Fibroblast of mammary gland (primary cell): ENCODE measurements around the gene MAX.
"Not testable (repeated sequence)": the region's sequence is repeated elsewhere in the genome, so short reads cannot be mapped to it uniquely, and the experiment has no call there.

Experiments
- DNase-seq: peaks from one replicate; pipeline ENCODE4 v3.0.0-alpha.2; 2010; ENCODE audit warnings: low read depth
- H3K4me3 ChIP-seq: 2 replicates; pipeline ENCODE4 v1.5.1; 2011; ENCODE audit warnings: low read depth, mild to moderate bottlenecking, low read length, moderate library complexity; ENCODE audit not compliant: control insufficient read depth
- CTCF ChIP-seq: conservative IDR thresholded peaks from 2 replicates; pipeline ENCODE4 v1.5.1; 2011; ENCODE audit warnings: low read depth, low read length, inconsistent platforms; ENCODE audit not compliant: control insufficient read depth, insufficient read depth

MAX gene

GRCh38 chr14:65095633-65096205 is 6.6 kb downstream of the MAX start:
- no peak overlapping the region for H3K4me3 ChIP-seq
- no peak for TF ChIP-seq CTCF
- DNase-seq, result peak; percentile 78

- no peak overlapping the region for H3K4me3 ChIP-seq
- no peak for TF ChIP-seq CTCF
- DNase-seq, result no peak
Measured at GRCh38 chr14:65092349-65092748, 10.0 kb downstream of the MAX start.

- not testable (repeated sequence) for H3K4me3 ChIP-seq, DNase-seq
Measured at GRCh38 chr14:65087835-65088234, 14.5 kb downstream of the MAX start.

- not testable (repeated sequence) for H3K4me3 ChIP-seq, DNase-seq
Measured at GRCh38 chr14:65086686-65087085, 15.6 kb downstream of the MAX start.

GRCh38 chr14:65084554-65085505 is 17.5 kb downstream of the MAX start:
- TF ChIP-seq CTCF, result no peak
- no peak overlapping the region for H3K4me3 ChIP-seq
- no peak for DNase-seq

GRCh38 chr14:65082930-65083329 is 19.4 kb downstream of the MAX start:
- no peak for DNase-seq
- no peak overlapping the region for H3K4me3 ChIP-seq
- no peak for TF ChIP-seq CTCF

GRCh38 chr14:65080960-65081747 is 21.2 kb downstream of the MAX start:
- DNase-seq, result peak; percentile 24
- no peak overlapping the region for H3K4me3 ChIP-seq
- no peak for TF ChIP-seq CTCF
